Measurements from ENCODE around the gene ZNF837.
"Not testable (repeated sequence)": the region's sequence is repeated elsewhere in the genome, so short reads cannot be mapped to it uniquely, and the experiment has no call there.

DNA sequence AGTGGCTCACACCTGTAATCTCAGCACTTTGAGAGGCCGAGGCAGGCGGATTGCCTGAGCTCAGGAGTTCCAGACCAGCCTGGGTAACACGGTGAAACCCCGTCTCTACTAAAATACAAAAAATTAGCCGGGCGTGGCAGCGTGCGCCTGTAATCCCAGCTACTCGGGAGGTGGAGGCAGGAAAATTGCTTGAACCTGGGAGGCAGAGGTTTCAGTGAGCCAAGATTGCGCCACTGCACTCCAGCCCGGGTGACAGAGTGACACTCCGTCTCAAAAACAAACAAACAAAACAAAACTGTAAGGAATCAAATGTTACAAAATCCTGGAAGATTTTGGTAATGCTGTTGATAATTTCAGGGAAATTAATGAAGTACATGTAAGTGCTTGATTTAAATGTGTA, 32.8 kb downstream of the ZNF837 start:
- TF ChIP-seq, protein P1, sequence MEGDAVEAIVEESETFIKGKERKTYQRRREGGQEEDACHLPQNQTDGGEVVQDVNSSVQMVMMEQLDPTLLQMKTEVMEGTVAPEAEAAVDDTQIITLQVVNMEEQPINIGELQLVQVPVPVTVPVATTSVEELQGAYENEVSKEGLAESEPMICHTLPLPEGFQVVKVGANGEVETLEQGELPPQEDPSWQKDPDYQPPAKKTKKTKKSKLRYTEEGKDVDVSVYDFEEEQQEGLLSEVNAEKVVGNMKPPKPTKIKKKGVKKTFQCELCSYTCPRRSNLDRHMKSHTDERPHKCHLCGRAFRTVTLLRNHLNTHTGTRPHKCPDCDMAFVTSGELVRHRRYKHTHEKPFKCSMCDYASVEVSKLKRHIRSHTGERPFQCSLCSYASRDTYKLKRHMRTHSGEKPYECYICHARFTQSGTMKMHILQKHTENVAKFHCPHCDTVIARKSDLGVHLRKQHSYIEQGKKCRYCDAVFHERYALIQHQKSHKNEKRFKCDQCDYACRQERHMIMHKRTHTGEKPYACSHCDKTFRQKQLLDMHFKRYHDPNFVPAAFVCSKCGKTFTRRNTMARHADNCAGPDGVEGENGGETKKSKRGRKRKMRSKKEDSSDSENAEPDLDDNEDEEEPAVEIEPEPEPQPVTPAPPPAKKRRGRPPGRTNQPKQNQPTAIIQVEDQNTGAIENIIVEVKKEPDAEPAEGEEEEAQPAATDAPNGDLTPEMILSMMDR (IDR thresholded peaks at IDR 0.05; ENCODE audit: low read length), result not testable (repeated sequence)
- not testable (repeated sequence) for TF ChIP-seq EZH2 (optimal IDR thresholded peaks at IDR 0.05; ENCODE audit: low read depth, low read length); EZH2phosphoT487 (IDR thresholded peaks at IDR 0.05; ENCODE audit: low read length)
